HG03064 (cell line): Measurements from ENCODE around the gene RAI1.

Source experiments
- ATAC-seq: cut with Tn5 transposase; IDR thresholded peaks from one replicate; pipeline ENCODE4 v1.9.1; 2021; ENCODE audit warnings: low read depth; ENCODE audit not compliant: unreplicated experiment

RAI1 gene

GRCh38 chr17:17714261-17714866, 33.1 kb downstream of the RAI1 start:
- no peak for ATAC-seq

DNA sequence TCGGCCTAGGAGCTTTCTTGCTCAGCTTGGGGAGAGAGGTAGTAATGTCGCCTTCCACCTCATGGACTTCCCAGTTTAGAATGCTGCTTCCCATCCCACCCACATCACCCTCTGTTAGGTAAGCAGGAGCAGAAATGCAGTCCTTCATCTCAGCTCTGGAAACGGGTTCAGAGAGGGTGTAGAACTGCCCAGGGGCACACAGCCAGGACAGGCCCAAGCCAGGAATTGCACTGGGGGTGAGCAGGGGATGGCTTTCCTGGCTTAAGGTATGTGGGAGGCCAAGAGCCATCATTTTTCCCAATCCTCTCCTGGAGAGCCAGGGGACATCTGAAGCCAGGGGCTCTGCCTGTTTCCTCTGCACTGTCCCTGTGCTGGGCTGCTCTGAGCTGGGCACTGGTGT, 33.6 kb downstream of the RAI1 start:
- ATAC-seq: no peak

GRCh38 chr17:17716837-17717523, 35.7 kb downstream of the RAI1 start:
- ATAC-seq: no peak

- no peak for ATAC-seq
Observed at GRCh38 chr17:17718251-17718650, 37.0 kb downstream of the RAI1 start.

DNA sequence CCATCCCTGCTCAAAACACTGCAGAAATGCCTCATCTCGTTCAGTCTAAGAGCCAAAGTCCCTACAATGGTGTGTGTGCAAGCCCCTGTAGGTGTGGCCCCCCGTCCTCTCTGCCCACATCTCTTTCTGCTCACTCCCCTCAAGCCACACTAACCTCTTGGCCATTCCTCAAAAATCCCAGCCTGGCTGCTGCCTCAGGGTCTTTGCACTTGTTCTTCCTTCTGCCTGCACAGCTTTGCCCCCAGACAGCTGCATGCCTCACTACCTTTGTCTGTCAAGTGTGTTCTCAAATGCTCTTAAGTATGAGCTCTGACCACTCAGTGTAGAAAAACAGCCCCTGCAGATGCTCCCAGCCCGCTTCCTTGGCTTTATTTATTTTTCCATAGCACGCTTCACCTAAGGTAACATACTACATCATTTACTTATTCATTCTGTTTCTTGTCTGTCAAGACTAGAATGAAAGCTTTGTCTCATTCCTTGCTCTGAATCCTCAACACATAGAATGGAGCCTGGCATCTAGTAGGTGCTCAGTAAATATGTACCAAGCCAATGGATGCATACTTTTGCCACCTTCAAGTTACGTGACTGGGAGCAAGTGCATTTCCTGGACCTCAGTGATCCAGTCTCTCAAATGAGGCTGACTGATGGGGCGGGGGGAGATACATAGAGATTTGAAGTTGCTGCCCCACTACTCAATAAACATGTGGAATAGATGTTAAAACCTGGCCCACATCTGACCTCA, 38.1 kb downstream of the RAI1 start:
- ATAC-seq: no peak

DNA sequence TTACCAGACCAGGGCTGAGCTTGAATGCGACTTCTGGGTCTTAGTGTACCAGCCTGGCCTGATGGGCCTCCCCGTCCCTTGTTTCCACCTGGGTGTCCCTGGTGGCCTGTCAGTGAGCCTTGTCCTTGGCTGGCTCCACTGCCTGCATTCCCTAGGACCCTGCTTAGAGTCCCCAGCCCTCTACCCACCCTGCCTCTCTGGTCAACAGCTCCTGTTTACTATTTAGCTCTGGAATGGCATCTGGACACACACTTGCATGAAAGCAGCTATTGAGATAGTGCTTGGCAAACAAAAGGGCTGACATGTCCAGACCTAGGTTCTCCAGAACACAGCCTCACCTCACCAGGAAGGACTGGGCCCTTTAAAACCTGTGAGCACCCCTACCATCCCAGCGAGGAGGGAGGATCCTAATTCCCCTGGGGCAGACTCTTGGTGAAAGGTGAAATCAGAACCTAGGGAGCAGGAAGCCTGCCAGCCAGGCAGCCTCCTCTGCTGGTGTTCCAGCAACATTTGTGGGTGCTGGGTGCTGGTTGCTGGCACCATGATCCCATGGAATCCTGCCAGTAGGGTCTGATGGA, 38.8 kb downstream of the RAI1 start:
- ATAC-seq: no peak

- ATAC-seq: no peak
Observed at GRCh38 chr17:17721140-17721668, 39.9 kb downstream of the RAI1 start.

DNA sequence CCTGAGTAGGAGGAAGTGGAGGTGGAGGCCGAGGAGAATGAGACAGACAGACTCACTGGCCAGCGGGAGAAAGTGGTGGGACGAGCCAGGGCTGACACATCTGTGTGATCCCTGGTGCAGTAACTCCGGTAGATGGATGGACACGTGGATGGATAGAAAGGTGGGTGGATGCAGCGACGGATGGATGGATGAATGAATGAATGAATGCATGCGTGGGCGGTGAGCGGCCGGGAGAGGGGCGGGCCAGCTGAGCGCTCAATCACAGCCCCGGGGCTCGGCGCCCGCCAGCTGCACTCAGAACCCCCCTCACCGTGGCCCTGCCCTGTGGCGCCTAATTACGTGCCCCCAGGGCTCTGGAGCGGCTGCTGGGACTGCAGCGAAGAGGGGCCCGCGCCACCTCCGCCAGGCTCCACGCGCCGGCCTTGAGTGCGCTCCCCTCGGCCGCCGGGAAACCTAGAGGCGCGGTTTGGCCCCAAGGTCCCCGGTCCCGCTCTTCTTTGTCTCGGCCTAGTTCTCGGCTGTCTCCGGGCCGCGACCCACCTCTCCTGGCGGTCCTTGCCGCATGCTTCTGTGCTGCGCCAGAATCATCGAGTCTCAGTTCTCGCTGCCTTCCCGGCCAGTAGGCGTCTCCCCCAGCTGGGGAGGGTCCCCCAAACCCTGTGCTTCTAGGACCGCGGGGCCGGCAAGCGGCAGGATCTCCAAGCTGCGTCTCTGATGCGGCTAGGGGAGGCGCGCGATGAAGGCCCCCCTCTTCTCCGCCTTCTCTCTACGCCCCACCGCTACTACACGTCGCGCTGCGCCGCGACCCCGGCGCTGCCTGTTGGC, 41.0 kb downstream of the RAI1 start:
- no peak for ATAC-seq

DNA sequence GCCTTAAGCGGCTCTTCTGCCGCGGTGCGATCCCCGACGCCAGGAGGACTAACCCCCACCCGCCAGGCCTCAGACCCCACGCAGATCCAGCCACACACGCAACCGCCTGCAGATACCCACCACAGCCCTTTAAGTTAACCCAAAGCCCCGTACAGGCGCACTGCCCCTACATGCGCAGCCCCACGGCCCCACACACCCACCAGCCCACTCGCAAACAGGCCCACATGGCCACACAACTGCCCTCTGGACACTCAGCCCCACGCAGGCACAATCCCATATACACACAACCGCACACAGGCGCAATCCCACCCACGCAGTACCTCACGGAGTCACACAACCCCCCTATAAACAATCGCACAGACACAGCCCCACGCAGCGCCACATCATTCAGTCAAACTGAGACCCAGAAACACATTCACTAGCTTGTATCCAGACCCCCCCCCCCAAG, 41.7 kb downstream of the RAI1 start:
- ATAC-seq: no peak

DNA sequence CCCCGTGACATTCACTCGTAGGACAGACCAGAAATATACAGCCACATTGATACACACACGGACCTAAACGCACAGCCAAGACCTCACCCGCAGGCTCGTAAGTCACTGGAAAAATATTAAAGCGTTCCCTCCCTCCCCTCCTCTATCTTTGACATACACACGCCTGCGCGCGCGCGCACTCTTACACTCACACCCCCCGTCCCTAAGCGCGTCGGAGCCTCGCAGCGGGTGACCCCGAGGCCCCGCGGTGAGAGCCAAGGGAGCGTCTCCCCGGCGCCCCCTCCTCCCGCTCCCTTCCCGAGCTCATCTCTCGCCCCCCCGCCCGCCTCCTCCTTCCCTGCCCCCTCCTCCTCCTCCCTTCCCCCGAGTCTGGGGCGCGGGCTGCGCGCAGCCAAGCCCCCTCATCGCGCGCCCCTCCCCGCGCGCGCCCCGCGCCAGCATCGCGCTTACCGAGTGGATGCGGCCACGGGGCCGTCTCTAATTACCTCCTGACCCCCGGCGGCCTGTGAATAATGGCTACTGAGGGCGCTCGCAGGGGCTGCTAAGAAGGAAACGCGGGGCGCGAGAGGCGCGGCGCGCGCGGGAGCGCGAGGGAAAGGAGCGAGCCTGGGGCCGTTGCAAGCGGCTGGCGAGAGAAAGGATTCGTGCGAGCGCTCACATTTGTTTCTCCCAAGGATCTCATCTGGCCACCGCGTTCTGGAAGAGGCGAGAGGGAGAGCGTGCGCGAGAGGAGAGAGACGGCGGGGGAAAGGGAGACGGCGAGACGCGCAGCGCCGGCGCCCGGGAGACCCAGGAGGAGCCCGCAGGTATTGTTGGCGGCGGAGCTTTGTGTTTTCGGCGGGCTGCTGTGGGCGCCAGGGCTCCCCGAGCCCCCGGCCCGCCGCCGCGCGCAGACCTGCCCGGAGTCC, 42.4 kb downstream of the RAI1 start:
- ATAC-seq: no peak

GRCh38 chr17:17724307-17725010, 43.2 kb downstream of the RAI1 start:
- ATAC-seq: no peak

- no peak for ATAC-seq
Observed at GRCh38 chr17:17725011-17725751, 43.9 kb downstream of the RAI1 start.

DNA sequence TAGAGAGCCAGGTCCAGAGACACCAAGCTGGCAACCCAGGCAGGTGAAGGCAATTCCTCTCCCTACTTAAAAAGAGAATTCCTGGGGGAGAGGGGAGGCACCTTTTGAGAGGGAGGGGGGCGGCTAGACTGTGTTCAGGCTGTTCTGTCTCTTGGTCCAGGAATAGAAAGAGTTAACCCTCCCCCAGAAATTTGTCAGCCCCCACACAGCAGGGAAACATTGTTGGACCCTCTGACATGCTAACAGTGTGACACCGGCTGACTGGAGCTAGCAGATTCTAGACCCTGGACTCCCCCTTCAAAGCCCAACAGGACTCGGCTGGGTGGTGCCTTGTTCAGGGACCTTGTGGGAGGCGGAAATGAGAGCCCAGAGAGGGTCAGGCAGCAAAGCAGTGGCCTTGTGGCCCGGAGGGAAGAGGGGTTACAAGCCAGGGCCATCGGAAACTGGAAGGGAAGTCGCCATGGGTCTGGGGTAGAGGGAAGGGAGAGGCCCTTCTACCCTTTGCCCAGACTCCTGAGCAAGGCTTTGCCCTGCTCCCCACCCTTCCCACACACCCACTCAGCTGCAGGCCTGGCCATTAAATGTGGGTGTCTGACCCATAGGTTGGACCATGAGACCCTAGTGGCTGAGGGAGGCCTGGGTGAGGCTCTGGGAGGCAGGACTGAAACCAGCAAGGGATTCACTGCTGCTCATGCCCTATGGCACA, 44.6 kb downstream of the RAI1 start:
- no peak for ATAC-seq

- ATAC-seq: no peak
Observed at GRCh38 chr17:17726458-17727060, 45.3 kb downstream of the RAI1 start.

DNA sequence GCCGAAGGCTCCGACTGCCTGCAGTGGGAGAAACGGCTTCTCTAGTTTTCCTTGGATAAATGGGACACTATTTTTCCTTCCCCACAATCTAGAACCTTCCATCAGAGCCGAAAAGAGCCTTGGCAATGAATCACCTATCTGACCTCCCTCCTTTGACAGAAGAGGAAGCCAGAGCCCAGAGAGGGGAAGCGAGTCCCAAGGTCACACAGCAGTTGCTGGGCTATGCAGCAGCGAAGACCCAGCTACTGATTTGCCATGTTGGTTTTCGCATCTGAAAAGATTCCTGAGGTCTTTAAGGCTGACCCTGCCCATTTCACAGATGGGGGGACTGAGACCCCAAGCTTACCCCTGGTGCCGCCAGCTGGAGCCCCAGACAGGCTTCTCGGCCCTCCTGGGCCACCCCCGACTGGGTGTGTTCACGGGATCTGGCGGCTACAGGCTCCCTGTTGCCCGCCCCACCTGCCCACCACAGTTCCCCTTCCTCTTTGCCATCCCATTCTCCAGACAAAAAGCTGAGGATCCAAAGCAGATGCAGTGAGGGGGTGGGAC, 45.9 kb downstream of the RAI1 start:
- no peak for ATAC-seq

DNA sequence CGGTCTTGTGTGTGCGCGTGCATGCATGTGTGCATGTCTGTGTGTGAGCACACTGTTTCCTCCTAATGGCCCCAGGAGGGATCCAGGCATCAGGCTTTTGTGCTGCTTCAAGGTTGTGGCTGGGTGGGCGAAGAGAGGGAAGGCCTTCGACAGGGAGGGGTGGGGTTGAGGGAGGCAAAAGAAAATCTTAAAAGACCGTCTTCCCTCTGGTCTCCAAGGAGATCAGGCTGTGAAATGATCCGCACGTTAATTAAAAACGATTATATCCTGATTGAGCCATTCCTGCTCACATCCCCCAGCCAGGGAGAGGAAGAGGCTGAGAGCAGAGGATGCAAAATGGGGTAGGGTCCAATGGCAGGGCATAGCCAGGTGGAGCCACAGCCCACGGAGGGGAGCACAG, 46.9 kb downstream of the RAI1 start:
- no peak for ATAC-seq
